Endothelial cell of umbilical vein (primary cell): Measurements from ENCODE around the gene ZMIZ1. TPM values are rescaled to one million over a fixed set of nuclear protein-coding genes. Genes with fewer than 3 reads are reported as not detected.

Source experiments
- BruUV-seq: library from RNA; stranded (reverse); fragments of 400-500 nt; replicated peaks from 2 replicates; lab custom pipeline; 2021; lab: Mats Ljungman, UMichigan
- CTCF ChIA-PET: fragments of 300-600, 350-600 bp; sonication (Branson Sonifier 250); formaldehyde crosslinking; loops from one replicate; lab custom pipeline; 2021; ENCODE audit warnings: antibody characterized with exemption, inconsistent platforms; lab: Charles Lee
- POLR2A ChIA-PET: fragments of 300-600, 350-600 bp; sonication (Branson Sonifier 250); formaldehyde crosslinking; loops from one replicate; lab custom pipeline; 2021; ENCODE audit warnings: antibody characterized with exemption, inconsistent platforms; lab: Charles Lee
- DNase-seq: peaks from one replicate; pipeline ENCODE4 v3.0.0-alpha.2; 2011; ENCODE audit warnings: low read depth, low spot score
- FAIRE-seq: peaks from 2 replicates; lab custom pipeline; 2011; peaks lifted over from hg19 to GRCh38; lab: Jason Lieb, UNC
- H2AFZ ChIP-seq: 2 replicates; pipeline ENCODE4 v1.6.0; 2012; ENCODE audit warnings: low read depth, low read length, control low read depth, inconsistent platforms
- H3K27ac ChIP-seq: 2 replicates; pipeline ENCODE4 v1.5.1; 2011; ENCODE audit warnings: low read depth, mild to moderate bottlenecking, control low read depth, low read length, moderate library complexity; ENCODE audit not compliant: insufficient read depth
- H3K27me3 ChIP-seq, 2 experiments: 2 replicates each; pipeline versions ENCODE4 v1.6.0 to v1.6.1; 2011; ENCODE audit warnings: low read length in 2 of 2, mixed read lengths in 1 of 2; ENCODE audit not compliant: control insufficient read depth in 2 of 2, insufficient read depth in 2 of 2
- H3K36me3 ChIP-seq, 2 experiments: 2 replicates in 1 of 2; 3 replicates in 1 of 2; pipeline ENCODE4 v1.5.1; 2011; ENCODE audit warnings: low read length in 2 of 2, mild to moderate bottlenecking in 1 of 2, moderate library complexity in 1 of 2; ENCODE audit not compliant: control insufficient read depth in 2 of 2, insufficient read depth in 2 of 2; ENCODE audit errors: extremely low read depth in 1 of 2
- H3K4me1 ChIP-seq: 3 replicates; pipeline ENCODE4 v1.5.1; 2011; ENCODE audit warnings: mild to moderate bottlenecking, low read length; ENCODE audit not compliant: control insufficient read depth, insufficient read depth; ENCODE audit errors: extremely low read depth
- H3K4me2 ChIP-seq: 2 replicates; pipeline ENCODE4 v1.6.1; 2011; ENCODE audit warnings: low read length, control low read depth, mixed read lengths; ENCODE audit not compliant: insufficient read depth
- H3K4me3 ChIP-seq, 3 experiments: fragments of 200-600 bp in 1 of 3; sonication (generic), shearing (Covaris generic) in 1 of 3; replicated peaks in 1 of 3; 2 replicates each; pipeline ENCODE4 v1.5.1; 2011 to 2016; ENCODE audit warnings: control low read depth in 3 of 3, low read length in 3 of 3, mild to moderate bottlenecking in 2 of 3, inconsistent platforms in 1 of 3, low read depth in 1 of 3, moderate library complexity in 1 of 3; ENCODE audit not compliant: insufficient read depth in 1 of 3
- H3K79me2 ChIP-seq: 2 replicates; pipeline ENCODE4 v1.6.0; 2012; ENCODE audit warnings: low read length, inconsistent platforms; ENCODE audit not compliant: control insufficient read depth, insufficient read depth
- H3K9ac ChIP-seq: replicated peaks from 2 replicates; pipeline ENCODE3; 2011; ENCODE audit warnings: low read length, control low read depth; ENCODE audit not compliant: insufficient read depth; ENCODE audit errors: extremely low read depth
- H3K9me1 ChIP-seq: replicated peaks from 3 replicates; pipeline ENCODE4 v1.6.0; 2011; ENCODE audit warnings: mild to moderate bottlenecking, low read length; ENCODE audit not compliant: control insufficient read depth, insufficient read depth; ENCODE audit errors: extremely low read depth
- H3K9me3 ChIP-seq: replicated peaks from 2 replicates; pipeline ENCODE4 v1.5.1; 2012; ENCODE audit warnings: low read length, inconsistent platforms; ENCODE audit not compliant: control insufficient read depth, insufficient read depth
- H4K20me1 ChIP-seq: replicated peaks from 2 replicates; pipeline ENCODE3; 2011; ENCODE audit warnings: mild to moderate bottlenecking, low read length; ENCODE audit not compliant: control insufficient read depth, insufficient read depth; ENCODE audit errors: extremely low read depth
- CTCF ChIP-seq, 2 donors: IDR thresholded peaks; 1 replicate in 1 of 2; 2 replicates in 1 of 2; pipeline ENCODE4 v1.5.1; 2011; ENCODE audit warnings: low read length in 2 of 2, mild to moderate bottlenecking in 2 of 2, moderate library complexity in 2 of 2, control low read depth in 1 of 2, inconsistent platforms in 1 of 2, low read depth in 1 of 2; ENCODE audit not compliant: insufficient read depth in 1 of 2; ENCODE audit errors: extremely low read depth in 1 of 2
- EZH2 ChIP-seq: IDR thresholded peaks from 2 replicates; pipeline ENCODE4 v1.6.1; 2012; ENCODE audit warnings: borderline replicate concordance, low read depth, mild to moderate bottlenecking, moderate library complexity, low read length, inconsistent platforms; ENCODE audit not compliant: severe bottlenecking
- GATA2 ChIP-seq: IDR thresholded peaks from 2 replicates; pipeline ENCODE4 v1.7.0; 2011; ENCODE audit warnings: low read depth, mild to moderate bottlenecking, moderate library complexity, mixed read lengths, low read length; ENCODE audit not compliant: insufficient read length, insufficient read depth
- JUN ChIP-seq: IDR thresholded peaks from 2 replicates; pipeline ENCODE4 v1.6.1; 2011; ENCODE audit warnings: borderline replicate concordance, low read depth; ENCODE audit not compliant: insufficient read length, insufficient read depth
- MYC ChIP-seq: IDR thresholded peaks from one replicate; pipeline ENCODE4 v1.6.1; 2011; ENCODE audit warnings: mild to moderate bottlenecking, low read depth, low read length
- POLR2A ChIP-seq: IDR thresholded peaks from 2 replicates; pipeline ENCODE4 v1.6.1; 2012; ENCODE audit warnings: low read depth, mild to moderate bottlenecking, control low read depth, low read length
- POLR2AphosphoS5 ChIP-seq: IDR thresholded peaks from 2 replicates; pipeline ENCODE4 v1.6.1; 2012; ENCODE audit warnings: low read depth, mild to moderate bottlenecking, control low read depth, low read length, moderate library complexity; ENCODE audit not compliant: insufficient read depth
- dilution Hi-C: fragments of 300-500 bp; cut with MboI; formaldehyde crosslinking; loops from one replicate; pipeline ENCODE4 v1.15.0; 2019; ENCODE audit warnings: low sequenced_read_pairs; ENCODE audit not compliant: extremely low pct_ligation_motif_present
- intact Hi-C: fragments of 100-400 bp; cut with micrococcal nuclease; formaldehyde crosslinking; loops from one replicate; pipeline ENCODE4 v1.10.0; 2022
- polyA plus RNA-seq, 4 experiments: library from polyadenylated mRNA; depleted of rRNA in 3 of 4; stranded (reverse) in 3 of 4; unstranded in 1 of 4; fragments of >200 nt; gene quantifications; 2 replicates each; pipeline versions ENCODE4 v1.2.1 to v1.2.3, GENCODE V29; 2011 to 2012; ENCODE audit warnings: missing spikeins in 1 of 4
- total RNA-seq: library from RNA; stranded (reverse); gene quantifications from 2 replicates; pipeline ENCODE4 v1.2.3, GENCODE V29; 2021

Gene ZMIZ1
- total and polyA plus RNA-seq, 2 donors (not counting 3 experiments of a cell fraction or from before 2014, with no cell fraction given) = 12.5 to 46.7 TPM

- Histone ChIP-seq H3K4me2 (no peak overlapping the region), H3K27me3 (no peaks in the 10 kb centered on the region), H3K9ac (no peak overlapping the region), H3K9me1 (no peaks in the 10 kb centered on the region), H3K4me3 (no peak overlapping the region), H3K79me2 (no peaks in the 10 kb centered on the region), H3K36me3 (peaks cover 0 to 30% of the 10 kb centered on the region in 2 experiments), H3K9me3 (no peaks in the 10 kb centered on the region), H3K27ac (no peak overlapping the region), H4K20me1 (no peaks in the 10 kb centered on the region), H2AFZ (no peak overlapping the region), H3K4me1 (peaks cover 27% of the 10 kb centered on the region)
- ChIA-PET CTCF (no interaction called here), POLR2A (no interaction called here)
- DNase-seq (no peak), FAIRE-seq (no peak)
- no TSS peak for BruUV-seq
- TF ChIP-seq CTCF (IDR thresholded peaks at IDR 0.05; ENCODE audit: extremely low read depth in 1 of 2, insufficient read depth in 1 of 2, low read depth in 1 of 2, low read length in 2 of 2) (no peak), POLR2A (no peak), EZH2 (no peak), MYC (no peak), GATA2 (no peak), JUN (no peak), POLR2AphosphoS5 (no peak)
- dilution Hi-C loops (no loop called here), intact Hi-C loops (loop anchor here (5.0 kb wide), 1 partner anchor 58 kb away; the partner anchor contains the start of gene PPIF)
Measured at GRCh38 chr10:79289801-79290200, 221.0 kb downstream of the ZMIZ1 start.
